Mucosa of descending colon (tissue), 3 donors: Measurements from ENCODE around the gene DDI2. TPM values are rescaled to one million over a fixed set of nuclear protein-coding genes. Genes with fewer than 3 reads are reported as not detected.

Experiments used
- ATAC-seq: fragments of 200-7000 bp; cut with Tn5 transposase; one replicate; pipeline ENCODE4 v1.9.1; 2020; ENCODE audit warnings: mild to moderate bottlenecking, moderate library complexity
- DNase-seq, 3 donors: peaks; one replicate each; pipeline ENCODE4 v3.0.0-alpha.2; 2020
- H3K36me3 ChIP-seq: fragments of 200-600 bp; one replicate; pipeline ENCODE4 v1.8.0; 2021; ENCODE audit warnings: low read depth, mild to moderate bottlenecking
- H3K4me1 ChIP-seq: fragments of 200-600 bp; one replicate; pipeline ENCODE4 v1.8.0; 2021; ENCODE audit warnings: low read depth, mild to moderate bottlenecking
- H3K4me3 ChIP-seq: fragments of 200-600 bp; one replicate; pipeline ENCODE4 v1.8.0; 2021; ENCODE audit warnings: mild to moderate bottlenecking
- H3K9me3 ChIP-seq: fragments of 200-600 bp; one replicate; pipeline ENCODE4 v1.8.0; 2021; ENCODE audit warnings: mild to moderate bottlenecking
- intact Hi-C, 2 donors: fragments of 100-400 bp; cut with DNase I in 1 of 2; cut with micrococcal nuclease in 1 of 2; formaldehyde crosslinking; loops; one replicate each; pipeline versions ENCODE4 v1.11.0 to v1.11.1; 2022; cut with DNase I, micrococcal nuclease
- total RNA-seq, 3 donors: library from RNA; stranded (reverse); fragmentation: NEBNext Ultra II Directional in 2 of 3; extraction: Animal tissue kit (Norgen Biotek cat#: 25700) in 2 of 3; gene quantifications; one replicate each; pipeline versions ENCODE4 v1.2.1 to v1.2.4, GENCODE V29; 2021 to 2023
- TF ChIP-seq, protein P1 (sequence below): fragments of 200-600 bp; IDR thresholded peaks from one replicate; pipeline ENCODE4 v1.8.0; 2022; ENCODE audit warnings: antibody characterized with exemption, mild to moderate bottlenecking
- donor health status: DM: no; HTN: no; CAD: no; lungs with moderate emphysema.
- donor health status: DM: no; HTN: no; CAD: no.
- donor health status: DM: no; HTN: yes; CAD: no.

DDI2 gene
- total RNA-seq, 3 donors from 2014 or later: 33.5 to 36.2 (median 34.6) TPM

DNA sequence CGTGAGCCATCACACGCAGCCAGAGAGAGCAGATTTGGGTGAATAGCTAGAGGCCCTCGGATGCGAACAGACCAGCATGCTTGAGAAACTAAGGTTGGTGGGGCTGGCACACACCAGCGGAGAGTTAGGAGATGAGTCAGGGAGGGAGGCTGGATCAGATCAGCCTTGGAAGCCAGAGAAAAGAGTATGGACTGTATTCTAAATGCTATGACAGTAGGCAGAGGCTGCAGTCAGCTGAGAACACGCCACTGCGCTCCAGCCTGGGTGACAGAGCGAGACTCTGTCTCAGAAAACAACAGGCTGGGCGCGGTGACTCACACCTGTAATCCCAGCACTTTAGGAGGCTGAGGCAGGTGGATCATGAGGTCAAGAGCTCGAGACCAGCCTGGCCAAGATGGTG lies 62.9 kb downstream of the DDI2 start:
- no peak overlapping the region for H3K4me3 ChIP-seq

DNA sequence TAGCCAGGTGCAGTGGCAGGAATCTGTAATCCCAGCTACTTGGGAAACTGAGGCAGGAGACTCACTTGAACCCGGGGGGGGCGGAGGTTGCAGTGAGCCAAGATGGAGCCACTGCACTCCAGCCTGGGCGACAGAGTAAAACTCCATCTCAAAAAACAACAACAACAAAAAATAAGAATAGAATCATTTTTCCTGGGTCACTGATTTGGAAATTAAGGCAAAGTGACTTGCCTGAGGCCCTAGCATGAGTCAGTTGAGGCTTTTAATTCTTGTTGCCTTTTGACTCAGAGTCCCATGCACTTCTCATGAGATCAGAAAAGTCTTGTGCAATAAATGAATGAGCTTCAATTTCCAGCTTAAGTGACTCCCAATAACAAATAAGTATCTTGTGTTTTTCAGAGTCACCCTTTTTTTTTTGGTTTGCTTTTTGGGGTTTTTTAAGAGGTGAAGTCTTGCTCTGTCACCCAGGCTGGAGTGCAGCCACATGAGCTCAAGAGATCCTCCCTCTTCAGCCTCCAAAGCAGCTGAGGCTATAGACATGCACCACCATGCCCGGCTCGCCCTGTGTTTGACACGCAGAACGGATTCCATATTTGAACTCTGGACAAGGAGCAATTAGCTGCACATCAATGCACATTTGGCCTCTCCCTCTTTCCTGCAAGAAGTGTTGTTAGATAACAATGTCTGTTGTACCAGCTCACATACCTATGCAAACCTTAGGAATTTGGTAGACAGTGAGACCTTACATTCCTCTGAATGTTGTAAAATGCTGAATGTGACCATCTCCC lies 63.5 kb downstream of the DDI2 start:
- DNase-seq (no peak), ATAC-seq (peak; percentile 13)
- Histone ChIP-seq H3K9me3 (no peaks in the 10 kb centered on the region), H3K4me3 (no peak overlapping the region), H3K4me1 (peaks cover 14% of the 10 kb centered on the region), H3K36me3 (no peaks in the 10 kb centered on the region)
- TF ChIP-seq, protein P1, sequence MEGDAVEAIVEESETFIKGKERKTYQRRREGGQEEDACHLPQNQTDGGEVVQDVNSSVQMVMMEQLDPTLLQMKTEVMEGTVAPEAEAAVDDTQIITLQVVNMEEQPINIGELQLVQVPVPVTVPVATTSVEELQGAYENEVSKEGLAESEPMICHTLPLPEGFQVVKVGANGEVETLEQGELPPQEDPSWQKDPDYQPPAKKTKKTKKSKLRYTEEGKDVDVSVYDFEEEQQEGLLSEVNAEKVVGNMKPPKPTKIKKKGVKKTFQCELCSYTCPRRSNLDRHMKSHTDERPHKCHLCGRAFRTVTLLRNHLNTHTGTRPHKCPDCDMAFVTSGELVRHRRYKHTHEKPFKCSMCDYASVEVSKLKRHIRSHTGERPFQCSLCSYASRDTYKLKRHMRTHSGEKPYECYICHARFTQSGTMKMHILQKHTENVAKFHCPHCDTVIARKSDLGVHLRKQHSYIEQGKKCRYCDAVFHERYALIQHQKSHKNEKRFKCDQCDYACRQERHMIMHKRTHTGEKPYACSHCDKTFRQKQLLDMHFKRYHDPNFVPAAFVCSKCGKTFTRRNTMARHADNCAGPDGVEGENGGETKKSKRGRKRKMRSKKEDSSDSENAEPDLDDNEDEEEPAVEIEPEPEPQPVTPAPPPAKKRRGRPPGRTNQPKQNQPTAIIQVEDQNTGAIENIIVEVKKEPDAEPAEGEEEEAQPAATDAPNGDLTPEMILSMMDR: no peak
- intact Hi-C loops: no loop called here

More for the DNA sequence above, 62.9 kb downstream of the DDI2 start:
- intact Hi-C loops: no loop called here
- H3K4me1 ChIP-seq: peaks cover 8% of the 10 kb centered on the region
- H3K36me3 ChIP-seq: no peaks in the 10 kb centered on the region
- ATAC-seq (no peak), DNase-seq (no peak)
- no peaks in the 10 kb centered on the region for H3K9me3 ChIP-seq
- TF ChIP-seq, protein P1: no peak

DNA sequence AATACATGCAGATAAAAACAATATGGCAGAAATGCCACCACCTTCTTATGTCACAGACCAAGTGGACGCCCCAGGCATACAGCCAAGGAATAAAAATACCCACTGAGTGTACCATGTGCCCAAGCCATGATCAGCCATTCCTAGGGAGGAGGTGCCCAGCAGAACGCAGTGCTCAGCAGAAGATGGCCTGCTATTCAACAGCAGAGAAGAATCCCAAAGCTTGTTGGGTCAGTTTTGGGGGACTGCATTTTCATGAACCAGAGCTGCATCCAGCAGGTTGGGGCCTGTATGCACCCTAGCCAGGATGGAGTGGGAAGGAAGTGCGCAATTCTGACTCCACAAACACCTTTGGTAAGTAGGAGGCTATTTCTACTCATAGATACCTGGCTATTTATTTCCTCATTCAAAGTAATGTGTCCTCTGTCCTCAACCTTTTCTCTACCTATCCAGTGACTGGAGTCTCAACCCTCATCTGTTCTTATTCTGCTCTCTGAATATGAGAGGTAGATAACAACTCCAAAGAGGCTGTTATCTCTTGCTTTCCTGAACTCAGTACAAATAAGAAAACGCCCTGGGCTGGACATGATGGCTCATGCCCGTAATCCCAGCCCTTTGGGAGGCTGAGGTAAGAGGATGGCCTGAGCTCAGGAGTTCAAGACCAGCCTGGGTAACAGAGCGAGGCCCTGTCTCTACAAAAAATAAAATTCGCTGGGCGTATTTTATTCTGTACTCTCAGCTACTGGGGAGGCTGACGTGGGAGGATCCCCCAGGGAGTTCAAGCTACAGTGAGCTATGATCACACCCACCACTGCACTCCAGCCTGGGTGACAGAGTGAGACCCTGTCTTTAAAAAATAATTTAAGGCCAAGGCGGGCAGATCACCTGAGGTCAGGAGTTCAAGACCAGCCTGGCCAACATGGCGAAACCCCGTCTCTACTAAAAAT lies 64.4 kb downstream of the DDI2 start:
- no peaks in the 10 kb centered on the region for H3K36me3 ChIP-seq
- DNase-seq (no peak), ATAC-seq (peak; percentile 34)
- H3K9me3 ChIP-seq: no peaks in the 10 kb centered on the region
- TF ChIP-seq, protein P1: no peak
- peaks cover 19% of the 10 kb centered on the region for H3K4me1 ChIP-seq
- intact Hi-C loops: no loop called here
- no peak overlapping the region for H3K4me3 ChIP-seq

DNA sequence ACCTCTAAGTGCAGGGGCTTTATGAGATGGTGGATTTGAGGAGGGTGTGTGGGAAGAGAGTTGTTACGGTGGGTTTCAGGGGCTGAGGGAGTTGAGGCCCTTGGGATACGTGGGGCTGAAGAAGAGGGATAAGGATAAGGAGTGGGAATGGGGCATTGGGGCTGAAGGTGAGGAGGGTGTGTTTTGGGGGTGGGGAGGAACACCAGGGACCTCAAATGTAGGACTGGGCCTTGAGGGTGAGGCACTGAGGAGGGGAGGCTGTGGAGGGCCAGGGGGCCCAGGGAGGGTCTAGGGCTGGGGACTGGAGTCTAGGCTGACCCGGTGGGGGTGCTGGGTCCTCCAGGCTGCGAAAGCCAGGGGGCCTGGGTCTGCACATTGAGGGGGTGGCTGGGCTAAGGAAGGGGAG lies 65.7 kb downstream of the DDI2 start:
- intact Hi-C loops: no loop called here
- H3K9me3 ChIP-seq: no peaks in the 10 kb centered on the region
- no peaks in the 10 kb centered on the region for H3K36me3 ChIP-seq
- H3K4me3 ChIP-seq: no peak overlapping the region
- no peak for DNase-seq
- no peak for ATAC-seq
- H3K4me1 ChIP-seq: peaks cover 19% of the 10 kb centered on the region
- TF ChIP-seq, protein P1: no peak

DNA sequence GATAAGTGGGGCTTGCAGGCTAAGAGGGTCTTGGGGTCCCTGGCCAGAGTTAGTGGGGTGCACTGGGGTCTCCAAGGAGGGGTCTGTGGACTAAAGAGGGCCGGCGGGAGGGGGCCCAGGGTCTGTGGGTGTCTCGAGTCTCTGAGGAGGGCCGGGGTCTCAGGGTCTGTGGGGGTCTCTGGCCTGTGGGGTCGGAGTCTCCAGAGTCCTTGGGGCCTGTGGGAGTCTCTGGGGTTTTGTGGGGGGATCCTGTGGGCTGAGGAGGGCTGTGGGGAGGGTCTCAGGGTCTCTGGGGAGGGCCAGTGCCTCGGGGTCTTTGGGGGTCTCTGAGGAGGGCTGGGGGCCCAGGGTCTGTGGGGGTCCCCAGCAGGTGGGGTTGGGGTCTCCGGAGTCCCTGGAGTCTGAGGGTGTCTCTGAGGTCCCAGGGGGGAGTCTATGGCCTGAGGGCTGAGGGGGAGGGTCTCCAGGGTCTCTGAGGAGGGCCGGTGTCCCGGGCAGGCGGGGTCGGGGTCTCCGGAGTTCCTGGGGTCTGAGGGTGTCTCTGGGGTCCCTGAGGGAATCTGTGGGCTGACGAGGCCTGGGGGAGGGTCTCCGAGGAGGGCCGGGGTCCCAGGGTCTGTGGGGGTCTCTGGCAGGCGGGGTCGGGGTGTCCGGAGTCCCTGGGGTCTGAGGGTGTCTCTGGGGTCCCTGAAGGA lies 66.2 kb downstream of the DDI2 start:
- H3K4me3 ChIP-seq: peak overlapping the region; percentile 70
- intact Hi-C loops: no loop called here
- H3K36me3 ChIP-seq: no peaks in the 10 kb centered on the region
- TF ChIP-seq, protein P1: no peak
- peaks cover 19% of the 10 kb centered on the region for H3K4me1 ChIP-seq
- DNase-seq (peak in 1 of 3 donors; percentile 44), ATAC-seq (no peak)
- no peaks in the 10 kb centered on the region for H3K9me3 ChIP-seq
